NCI-H82 treated with DMSO at 0.1 percent for 48 hours (cell line): ENCODE data around the gene DDX1.
"Not testable (repeated sequence)": the region's sequence is repeated elsewhere in the genome, so short reads cannot be mapped to it uniquely, and the experiment has no call there.

Experiments
- DNase-seq: peaks from one replicate; lab custom pipeline; 2025; ENCODE audit not compliant: unreplicated experiment; lab: John Stamatoyannopoulos, UW

Gene DDX1

DNA sequence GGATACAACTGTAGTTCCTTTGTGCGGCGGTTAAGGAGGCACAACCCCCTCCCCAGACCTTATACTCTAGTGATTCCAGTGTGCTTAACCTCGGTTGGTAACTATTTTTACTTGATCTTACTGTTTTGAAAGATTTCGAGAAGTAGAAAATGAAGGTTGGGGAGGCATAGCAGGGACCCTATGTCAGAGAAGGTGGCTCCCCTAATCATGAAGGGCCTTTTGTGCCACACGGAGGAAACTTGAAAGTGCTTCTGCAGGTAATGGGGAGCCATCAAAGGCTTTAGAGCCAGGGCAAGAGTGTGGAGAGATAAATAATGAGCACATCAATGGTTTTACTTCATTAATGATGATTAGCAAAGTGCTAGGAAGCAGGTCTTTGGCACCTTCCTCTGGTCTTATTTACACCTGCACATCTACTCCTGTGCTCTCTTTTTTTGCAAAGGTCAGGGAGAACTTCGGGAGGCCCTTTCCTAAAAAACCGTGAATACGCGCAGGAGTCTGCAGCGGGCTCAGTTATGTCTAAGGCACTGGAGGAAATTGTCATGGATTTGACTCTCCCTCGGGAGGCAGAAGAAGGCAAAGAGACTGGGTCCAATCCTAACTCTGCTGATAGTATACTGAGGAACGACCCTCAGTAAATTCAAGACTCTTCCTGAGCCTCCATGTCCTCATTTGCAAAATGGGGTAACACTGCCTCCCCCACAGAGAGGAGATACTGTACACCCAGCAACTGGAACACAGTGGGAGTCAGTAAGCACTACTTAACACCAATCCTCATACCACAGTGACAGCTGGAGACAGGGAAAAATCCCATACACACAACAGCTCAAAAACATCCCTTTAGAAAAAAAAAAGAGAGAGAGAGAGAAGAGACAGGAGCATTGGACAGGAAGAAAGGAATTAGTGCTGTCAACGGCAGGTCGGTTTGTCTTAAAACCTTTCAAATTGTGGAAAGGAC, 81.6 kb downstream of the DDX1 start:
- DNase-seq = no peak

DNA sequence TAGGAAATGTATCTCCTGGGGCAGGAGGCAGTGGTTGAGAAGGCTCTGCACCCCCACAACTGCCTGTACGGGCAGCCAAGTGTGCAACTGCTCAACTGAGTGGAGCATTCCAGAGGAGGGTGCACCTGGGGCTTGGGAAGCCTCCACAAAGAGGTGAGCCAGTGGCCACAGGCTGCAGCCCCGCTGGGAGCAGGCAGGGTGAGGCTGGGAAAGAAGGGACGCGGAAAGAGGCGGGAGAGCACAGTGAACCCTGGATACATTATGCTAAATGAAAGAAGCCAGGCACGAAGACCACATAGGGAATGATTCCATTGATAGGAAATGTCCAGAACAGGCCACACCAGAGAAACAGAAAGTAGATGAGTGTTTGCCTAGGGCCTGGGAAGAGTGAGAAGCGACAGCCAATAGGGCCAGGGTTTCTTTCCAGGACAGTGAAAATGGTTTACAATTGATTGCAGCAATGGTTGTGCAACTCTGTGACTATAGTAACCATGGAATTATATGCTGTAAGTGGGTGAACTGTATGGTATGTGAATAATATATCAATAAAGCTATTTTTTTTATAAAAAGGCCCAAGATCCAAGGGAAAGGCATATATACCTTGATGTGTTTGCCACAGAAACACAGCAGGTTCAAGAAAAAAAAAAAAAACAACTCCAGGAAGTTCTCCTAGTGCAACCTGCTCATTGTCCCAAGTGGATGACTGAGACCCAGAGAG, 82.4 kb downstream of the DDX1 start:
- DNase-seq = no peak

DNA sequence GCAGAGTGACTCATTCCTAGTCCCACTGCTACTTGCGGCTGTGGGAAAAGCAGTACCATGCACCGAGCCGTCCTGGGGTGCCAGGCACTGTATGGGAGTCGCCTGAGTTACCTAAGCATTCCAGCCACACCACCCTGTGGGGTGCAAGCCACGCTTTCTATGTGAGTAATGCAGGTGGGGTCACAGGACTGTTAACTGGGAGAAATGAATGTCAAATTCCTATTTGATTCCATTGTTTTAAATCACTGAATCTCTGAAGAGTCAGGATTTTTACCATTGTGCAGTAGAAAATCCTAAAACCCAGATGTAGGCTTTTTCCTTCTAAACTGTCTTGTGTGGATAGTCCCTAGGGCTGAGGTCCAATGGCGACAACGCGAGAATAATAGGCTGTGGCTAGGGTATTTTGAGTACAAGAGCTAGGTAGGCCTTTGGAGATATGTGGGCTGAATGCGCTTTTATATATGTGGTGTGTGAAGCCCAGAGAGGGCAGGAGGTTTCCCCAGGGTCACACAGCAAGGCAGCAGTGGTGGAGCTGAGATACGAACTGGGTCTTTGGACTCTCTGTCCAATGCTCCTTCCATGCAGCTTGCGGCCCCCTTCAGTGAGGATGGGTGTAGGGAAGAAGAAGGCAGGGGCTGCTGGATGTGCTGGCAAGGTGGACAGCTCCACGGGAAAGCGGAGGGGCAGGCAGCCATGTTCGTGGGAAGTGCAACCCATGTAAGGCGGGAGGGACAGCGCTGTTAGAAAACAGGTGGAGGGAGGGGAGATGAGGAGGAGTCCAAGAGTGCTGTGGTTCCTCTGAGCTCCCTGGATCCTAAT, 83.2 kb downstream of the DDX1 start:
- no peak for DNase-seq

DNA sequence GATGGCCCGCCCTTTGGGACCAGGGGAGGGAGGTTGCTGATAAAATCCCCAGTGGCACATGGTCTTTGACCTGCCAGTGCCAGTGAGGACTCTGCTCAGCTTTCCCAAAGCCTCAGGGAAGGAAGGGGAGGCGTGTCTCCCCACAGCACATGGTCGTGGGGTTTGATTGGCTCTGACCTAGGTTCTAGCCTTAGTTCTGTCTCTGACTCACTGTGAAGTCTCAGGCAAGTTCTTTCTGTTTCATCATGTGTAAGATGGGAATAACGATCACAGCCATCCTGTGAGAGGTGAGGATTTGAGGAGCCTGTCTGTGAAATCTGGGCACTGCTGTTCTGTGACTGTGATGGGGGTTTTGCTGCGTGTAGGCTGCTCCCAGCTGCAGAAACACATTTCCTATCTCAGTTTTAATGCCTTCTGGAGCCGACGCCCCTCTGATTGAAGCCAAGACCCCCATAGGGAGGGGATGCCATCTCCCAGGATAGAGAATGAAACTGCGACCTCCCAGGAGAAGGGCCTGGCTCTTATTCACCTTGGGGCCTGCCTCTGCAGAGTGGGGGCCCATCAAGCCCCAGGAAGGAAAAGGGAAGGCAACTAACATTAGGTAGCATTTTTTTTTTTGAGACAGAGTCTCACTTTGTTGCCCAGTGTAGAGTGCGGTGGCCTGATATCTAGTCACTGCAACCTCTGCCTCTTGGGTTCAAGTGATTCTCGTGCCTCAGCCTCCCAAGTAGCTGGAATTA, 84.0 kb downstream of the DDX1 start:
- DNase-seq = no peak

DNA sequence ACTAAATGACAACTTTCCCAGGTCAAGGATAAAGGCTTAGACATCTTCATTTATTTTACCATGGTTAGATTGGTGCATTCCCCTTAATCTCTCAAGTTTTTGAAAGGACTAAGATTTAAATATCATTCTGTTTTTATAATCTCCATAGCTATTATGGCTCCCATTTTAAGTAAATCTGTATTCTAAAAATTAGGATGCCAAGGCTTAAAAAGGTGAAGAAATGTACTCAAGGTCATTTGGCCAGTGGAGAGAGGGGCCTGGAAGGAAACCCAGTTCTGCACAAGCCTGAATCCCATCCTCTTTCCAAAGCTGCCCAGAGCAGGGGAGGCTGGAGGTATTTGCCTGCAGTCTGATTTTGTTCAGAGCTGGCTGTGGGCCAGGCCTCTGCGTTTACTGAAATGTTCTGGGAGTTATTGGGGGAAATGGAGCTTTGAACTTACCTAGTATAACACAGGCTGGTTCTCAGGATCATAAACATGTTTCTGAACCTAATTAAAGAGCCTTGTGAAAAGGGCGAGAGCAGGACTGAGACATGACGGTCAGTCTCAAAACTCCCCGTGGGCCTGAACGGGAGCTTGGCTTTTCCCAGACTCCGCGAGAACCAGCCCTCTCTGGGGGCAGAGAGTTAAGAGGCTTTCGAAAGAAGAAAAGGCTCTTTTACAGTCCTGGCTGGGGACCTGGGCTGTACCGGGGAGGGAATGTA, 85.6 kb downstream of the DDX1 start:
- DNase-seq = no peak

DNA sequence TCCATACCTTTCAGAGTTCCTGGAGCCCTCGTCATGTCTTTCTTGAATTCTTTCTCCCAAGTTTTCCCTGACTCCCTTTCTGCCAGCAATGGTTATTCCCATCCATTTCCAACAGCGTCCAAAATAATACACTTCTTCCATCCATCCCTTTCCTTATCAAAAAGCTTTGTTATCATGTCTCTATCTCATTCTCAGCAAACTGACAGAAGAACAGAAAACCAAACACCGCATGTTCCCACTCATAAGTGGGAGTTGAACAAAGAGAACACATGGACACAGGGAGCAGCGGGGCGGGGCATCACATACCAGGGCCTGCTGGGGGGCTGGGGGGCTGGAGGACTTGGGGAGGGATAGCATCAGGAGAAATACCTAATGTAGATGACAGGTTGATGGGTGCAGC, 86.7 kb downstream of the DDX1 start:
- DNase-seq = no peak

DNA sequence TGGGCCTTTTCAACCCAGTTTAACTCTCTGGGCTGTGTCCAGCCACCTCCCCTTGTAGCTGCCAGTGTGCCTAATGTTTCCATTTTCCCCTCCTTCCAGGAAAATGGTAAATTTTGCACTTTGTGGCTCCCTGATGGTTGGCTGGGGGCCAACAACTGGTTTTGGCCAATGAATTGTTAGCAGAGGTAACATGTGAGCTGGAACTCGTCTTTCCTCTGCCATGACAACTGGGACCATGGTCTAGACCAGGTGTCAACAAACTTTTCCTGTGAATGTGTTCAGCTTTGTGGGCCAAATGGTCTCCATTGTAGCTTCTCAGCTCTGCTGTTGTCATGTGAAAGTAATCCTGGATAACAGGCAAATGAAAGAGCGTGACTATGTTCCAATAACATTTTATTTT, 87.2 kb downstream of the DDX1 start:
- no peak for DNase-seq

DNA sequence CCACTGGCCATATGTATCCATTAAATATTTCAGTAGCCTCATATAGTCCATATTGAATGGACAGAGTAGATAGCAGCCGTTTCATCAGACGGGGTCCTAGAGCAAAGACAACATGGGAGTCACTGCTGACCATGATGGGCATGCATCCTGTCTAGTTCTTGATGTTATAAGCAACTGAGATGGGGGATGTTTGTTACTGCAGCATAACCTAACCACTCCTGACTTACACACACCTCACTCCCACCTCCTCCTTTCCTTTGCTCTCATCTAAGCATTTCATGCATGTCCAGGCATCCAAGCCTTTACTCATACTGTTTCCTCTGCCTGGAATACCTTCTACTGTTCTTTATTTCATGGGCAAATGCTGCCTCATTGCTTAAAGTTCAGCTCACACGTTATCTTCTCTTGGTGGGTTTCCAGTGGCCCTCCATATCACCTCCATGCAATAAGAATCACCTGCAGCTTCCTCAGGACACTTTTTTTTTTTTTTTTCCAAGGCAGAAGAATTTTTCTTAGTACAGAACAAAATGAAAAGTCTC, 87.8 kb downstream of the DDX1 start:
- no peak for DNase-seq

DNA sequence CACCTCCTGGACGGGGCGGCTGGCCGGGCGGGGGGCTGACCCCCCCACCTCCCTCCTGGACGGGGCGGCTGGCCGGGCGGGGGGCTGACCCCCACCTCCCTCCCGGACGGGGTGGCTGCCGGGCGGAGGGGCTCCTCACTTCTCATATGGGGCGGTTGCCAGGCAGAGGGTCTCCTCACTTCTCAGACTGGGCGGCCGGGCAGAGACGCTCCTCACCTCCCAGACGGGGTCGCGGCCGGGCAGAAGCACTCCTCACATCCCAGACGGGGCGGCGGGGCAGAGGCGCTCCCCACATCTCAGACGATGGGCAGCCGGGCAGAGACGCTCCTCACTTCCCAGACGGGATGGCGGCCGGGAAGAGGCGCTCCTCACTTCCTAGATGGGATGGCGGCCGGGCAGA, 88.5 kb downstream of the DDX1 start:
- DNase-seq = not testable (repeated sequence)
